Neural cell (in vitro differentiated cells): ENCODE measurements around the gene PCBP4. TPM values are rescaled to one million over a fixed set of nuclear protein-coding genes. Genes with fewer than 3 reads are reported as not detected.

Source experiments
- H2AFZ ChIP-seq: fragments of 200-600, 300-800 bp; sonication (generic), shearing (Covaris generic); 2 replicates; pipeline ENCODE4 v1.6.0; 2014; ENCODE audit warnings: low read depth, mild to moderate bottlenecking, antibody characterized with exemption, low read length, moderate library complexity
- H3F3A ChIP-seq: fragments of 200-600 bp; shearing (Covaris generic); 2 replicates; pipeline ENCODE4 v1.6.1; 2016; ENCODE audit warnings: mild to moderate bottlenecking, moderate library complexity, mixed read lengths, antibody characterized with exemption, low read length; ENCODE audit not compliant: insufficient read depth, poor library complexity, severe bottlenecking
- H3K27ac ChIP-seq: fragments of 200-600, 300-800 bp; sonication (generic), shearing (Covaris generic); 2 replicates; pipeline ENCODE4 v1.5.1; 2014; ENCODE audit warnings: mild to moderate bottlenecking, low read length, moderate library complexity
- H3K27me3 ChIP-seq: fragments of 300-800, 200-600 bp; sonication (generic), shearing (Covaris generic); 2 replicates; pipeline ENCODE4 v1.6.0; 2014; ENCODE audit warnings: mild to moderate bottlenecking, low read depth, low read length, moderate library complexity; ENCODE audit not compliant: insufficient read depth
- H3K36me3 ChIP-seq: fragments of 300-800, 200-600 bp; sonication (generic), shearing (Covaris generic); 2 replicates; pipeline ENCODE4 v1.5.1; 2014; ENCODE audit warnings: mild to moderate bottlenecking, antibody characterized with exemption, low read length, moderate library complexity; ENCODE audit not compliant: insufficient read depth
- H3K4me2 ChIP-seq: fragments of 300-800, 200-600 bp; sonication (generic), shearing (Covaris generic); 2 replicates; pipeline ENCODE4 v1.6.0; 2014; ENCODE audit warnings: mild to moderate bottlenecking, low read length
- H3K4me3 ChIP-seq: fragments of 300-800, 200-600 bp; sonication (generic), shearing (Covaris generic); 2 replicates; pipeline ENCODE4 v1.5.1; 2014; ENCODE audit warnings: mild to moderate bottlenecking, low read length, moderate library complexity
- H3K79me2 ChIP-seq: fragments of 200-600 bp; shearing (Covaris generic); replicated peaks from 2 replicates; pipeline ENCODE4 v1.6.0; 2014; ENCODE audit warnings: mild to moderate bottlenecking, low read length, moderate library complexity; ENCODE audit not compliant: insufficient read depth
- H3K9ac ChIP-seq: fragments of 300-800, 200-600 bp; sonication (generic), shearing (Covaris generic); 2 replicates; pipeline ENCODE4 v1.6.1; 2016; ENCODE audit warnings: mild to moderate bottlenecking, low read length, mixed read lengths
- H3K9me2 ChIP-seq: fragments of 200-600 bp; shearing (Covaris generic); 2 replicates; pipeline ENCODE4 v1.6.1; 2016; ENCODE audit warnings: mild to moderate bottlenecking, low read length, mixed read lengths; ENCODE audit not compliant: insufficient read depth
- H3K9me3 ChIP-seq: fragments of 200-600, 300-800 bp; sonication (generic), shearing (Covaris generic); 2 replicates; pipeline ENCODE4 v1.6.1; 2016; ENCODE audit warnings: mild to moderate bottlenecking, mixed run types, low read length, moderate library complexity, mixed read lengths
- H4K20me1 ChIP-seq: fragments of 200-600 bp; shearing (Covaris generic); 2 replicates; pipeline ENCODE4 v1.6.1; 2016; ENCODE audit warnings: mild to moderate bottlenecking, mixed run types; ENCODE audit not compliant: insufficient read depth
- CTCF ChIP-seq: fragments of 450-650 bp; IDR thresholded peaks from 2 replicates; pipeline ENCODE4 v1.5.1; 2014; ENCODE audit warnings: antibody characterized with exemption, mild to moderate bottlenecking, moderate library complexity; ENCODE audit not compliant: poor library complexity, severe bottlenecking
- EP300 ChIP-seq: fragments of 450-650 bp; conservative IDR thresholded peaks from 2 replicates; pipeline ENCODE4 v1.6.1; 2014; ENCODE audit warnings: antibody characterized with exemption, mild to moderate bottlenecking, moderate library complexity; ENCODE audit not compliant: poor library complexity, severe bottlenecking
- EZH2 ChIP-seq: fragments of 200-600, 300-800 bp; shearing (Covaris generic), sonication (generic); IDR thresholded peaks from 2 replicates; pipeline ENCODE4 v1.6.1; 2014; ENCODE audit warnings: antibody characterized with exemption, low read length, borderline replicate concordance, mild to moderate bottlenecking; ENCODE audit not compliant: insufficient read depth, poor library complexity, severe bottlenecking
- MXI1 ChIP-seq: fragments of 450-650 bp; conservative IDR thresholded peaks from 2 replicates; pipeline ENCODE4 v1.6.1; 2014; ENCODE audit warnings: antibody characterized with exemption, mild to moderate bottlenecking; ENCODE audit not compliant: poor library complexity, severe bottlenecking
- POLR2AphosphoS5 ChIP-seq: IDR thresholded peaks from 2 replicates; pipeline ENCODE4 v1.6.1; 2012
- RAD21 ChIP-seq: fragments of 450-650 bp; conservative IDR thresholded peaks from 2 replicates; pipeline ENCODE4 v1.6.1; 2014; ENCODE audit warnings: antibody characterized with exemption, mild to moderate bottlenecking, moderate library complexity
- REST ChIP-seq: IDR thresholded peaks from 2 replicates; pipeline ENCODE4 v1.6.1; 2012; ENCODE audit warnings: borderline replicate concordance
- SMC3 ChIP-seq: fragments of 450-650 bp; conservative IDR thresholded peaks from 2 replicates; pipeline ENCODE4 v1.6.1; 2014; ENCODE audit warnings: antibody characterized with exemption, mild to moderate bottlenecking, moderate library complexity; ENCODE audit not compliant: poor library complexity
- TAF1 ChIP-seq: IDR thresholded peaks from 2 replicates; pipeline ENCODE4 v1.6.1; 2012; ENCODE audit warnings: low read depth
- polyA plus RNA-seq: library from polyadenylated mRNA; depleted of rRNA; stranded (reverse); fragments of >200 nt; gene quantifications from 2 replicates; pipeline ENCODE4 v1.2.3, GENCODE V29; 2014

PCBP4 gene
- polyA plus RNA-seq, 1 donor from 2014 or later = 251 TPM

- peak overlapping the region; percentile 74 for H3K27ac ChIP-seq
- peak overlapping the region; percentile 54 for H2AFZ ChIP-seq
- H3K4me3 ChIP-seq = peak overlapping the region; percentile 54
- TF ChIP-seq RAD21 = peak; percentile 39
- TF ChIP-seq CTCF = no peak
- TF ChIP-seq TAF1 = no peak
- no peak for TF ChIP-seq EZH2
- peak; percentile 41 for TF ChIP-seq EP300
- peak; percentile 31 for TF ChIP-seq MXI1
- peak; percentile 41 for TF ChIP-seq SMC3
- TF ChIP-seq REST = no peak
- TF ChIP-seq POLR2AphosphoS5 = no peak
- peak overlapping the region; percentile 66 for H3K9ac ChIP-seq
- no peaks in the 10 kb centered on the region for H3K79me2 ChIP-seq
- H3K27me3 ChIP-seq = no peaks in the 10 kb centered on the region
- no peaks in the 10 kb centered on the region for H3F3A ChIP-seq
- no peaks in the 10 kb centered on the region for H3K9me2 ChIP-seq
- H3K36me3 ChIP-seq = no peaks in the 10 kb centered on the region
- no peaks in the 10 kb centered on the region for H4K20me1 ChIP-seq
- peak overlapping the region; percentile 42 for H3K4me2 ChIP-seq
- no peaks in the 10 kb centered on the region for H3K9me3 ChIP-seq
Observed at GRCh38 chr3:52002748-52003147, 35.5 kb upstream of the PCBP4 start.

GRCh38 chr3:52001443-52001974 is 34.3 kb upstream of the PCBP4 start:
- peak overlapping the region; percentile 54 for H3K4me3 ChIP-seq
- H2AFZ ChIP-seq = no peak overlapping the region
- peak overlapping the region; percentile 66 for H3K9ac ChIP-seq
- TF ChIP-seq REST (no peak), CTCF (peak; percentile 100), SMC3 (peak; percentile 99), EZH2 (no peak), MXI1 (peak; percentile 45), EP300 (peak; percentile 35), RAD21 (peak; percentile 100), POLR2AphosphoS5 (peak; percentile 52), TAF1 (no peak)
- no peaks in the 10 kb centered on the region for H3K9me3 ChIP-seq
- H3K4me2 ChIP-seq = peak overlapping the region; percentile 43
- H4K20me1 ChIP-seq = no peaks in the 10 kb centered on the region
- H3K79me2 ChIP-seq = no peaks in the 10 kb centered on the region
- H3K27me3 ChIP-seq = no peaks in the 10 kb centered on the region
- no peaks in the 10 kb centered on the region for H3K9me2 ChIP-seq
- H3K36me3 ChIP-seq = no peaks in the 10 kb centered on the region
- H3K27ac ChIP-seq = peak overlapping the region; percentile 74
- no peaks in the 10 kb centered on the region for H3F3A ChIP-seq
